ENCODE measurements around the gene EIF5AL1.
"Not testable (repeated sequence)": the region's sequence is repeated elsewhere in the genome, so short reads cannot be mapped to it uniquely, and the experiment has no call there.

The EIF5AL1 gene

DNA sequence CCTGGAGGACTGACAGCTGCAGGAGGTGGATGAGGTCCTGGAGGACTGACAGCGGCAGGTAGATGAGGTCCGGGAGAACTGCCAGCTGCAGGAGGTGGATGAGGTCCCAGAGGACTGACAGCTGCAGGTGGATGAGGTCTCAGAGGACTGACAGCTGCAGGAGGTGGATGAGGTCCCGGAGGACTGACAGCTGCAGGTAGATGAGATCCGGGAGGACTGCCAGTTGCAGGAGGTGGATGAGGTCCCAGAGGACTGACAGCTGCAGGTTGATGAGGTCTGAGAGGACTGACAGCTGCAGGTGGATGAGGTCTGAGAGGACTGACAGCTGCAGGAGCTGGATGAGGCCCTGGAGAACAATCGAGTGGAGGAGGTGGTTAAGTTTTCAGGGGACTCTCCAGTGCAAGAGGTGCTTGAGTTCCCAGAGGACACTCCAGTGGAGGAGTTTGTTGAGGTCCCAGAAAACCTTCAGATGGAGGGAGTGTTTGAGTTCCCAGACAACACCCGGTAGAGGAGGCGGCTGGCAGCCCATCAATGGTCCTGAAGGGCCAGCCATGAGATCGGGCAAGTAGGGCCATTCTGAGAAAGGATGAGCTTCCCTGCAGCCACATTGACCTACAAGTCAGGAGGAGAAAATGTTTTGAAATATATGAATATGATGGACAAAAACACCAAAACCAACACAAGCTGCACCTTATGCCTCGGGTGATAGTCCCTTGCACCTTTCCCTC lies 4.7 kb upstream of the EIF5AL1 start:
- Histone ChIP-seq H3K4me1 (ENCODE audit: control insufficient read depth in 5 of 5, insufficient read depth in 5 of 5, low read length in 5 of 5) (peaks cover 0 to 2% (median 0%) of the 10 kb centered on the region in 5 donors), H3K27ac (ENCODE audit: low read depth, low read length) (no peak overlapping the region), H3K4me3 (ENCODE audit: low read depth in 1 of 5, low read length in 5 of 5) (no peak overlapping the region), H3K27me3 (ENCODE audit: control insufficient read depth in 5 of 5, insufficient read depth in 4 of 5, low read length in 5 of 5) (peaks cover 0 to 7% (median 4%) of the 10 kb centered on the region in 5 donors), H3K9me3 (ENCODE audit: control insufficient read depth in 5 of 5, low read length in 5 of 5) (no peaks in the 10 kb centered on the region), H3K9ac (ENCODE audit: low read length in 5 of 5) (no peak overlapping the region), H3K36me3 (ENCODE audit: control insufficient read depth in 5 of 5, insufficient read depth in 5 of 5, low read length in 5 of 5) (no peaks in the 10 kb centered on the region)

GRCh38 chr10:79508245-79508644 lies 4.1 kb upstream of the EIF5AL1 start:
- not testable (repeated sequence) for H3K36me3 ChIP-seq (ENCODE audit: control insufficient read depth in 5 of 5, insufficient read depth in 5 of 5, low read length in 5 of 5); H3K27me3 ChIP-seq (ENCODE audit: control insufficient read depth in 5 of 5, insufficient read depth in 4 of 5, low read length in 5 of 5); H3K9me3 ChIP-seq (ENCODE audit: control insufficient read depth in 5 of 5, low read length in 5 of 5); H3K27ac ChIP-seq (ENCODE audit: low read depth, low read length); H3K9ac ChIP-seq (ENCODE audit: low read length in 5 of 5); H3K4me3 ChIP-seq (ENCODE audit: low read depth in 1 of 5, low read length in 5 of 5); H3K4me1 ChIP-seq (ENCODE audit: control insufficient read depth in 5 of 5, insufficient read depth in 5 of 5, low read length in 5 of 5)

- not testable (repeated sequence) for H3K9ac ChIP-seq (ENCODE audit: low read length in 5 of 5); H3K4me1 ChIP-seq (ENCODE audit: control insufficient read depth in 5 of 5, insufficient read depth in 5 of 5, low read length in 5 of 5); H3K9me3 ChIP-seq (ENCODE audit: control insufficient read depth in 5 of 5, low read length in 5 of 5); H3K27ac ChIP-seq (ENCODE audit: low read depth, low read length); H3K36me3 ChIP-seq (ENCODE audit: control insufficient read depth in 5 of 5, insufficient read depth in 5 of 5, low read length in 5 of 5); H3K27me3 ChIP-seq (ENCODE audit: control insufficient read depth in 5 of 5, insufficient read depth in 4 of 5, low read length in 5 of 5); H3K4me3 ChIP-seq (ENCODE audit: low read depth in 1 of 5, low read length in 5 of 5)
These were observed 2.9 kb upstream of the EIF5AL1 start for GRCh38 chr10:79509306-79509933.

DNA sequence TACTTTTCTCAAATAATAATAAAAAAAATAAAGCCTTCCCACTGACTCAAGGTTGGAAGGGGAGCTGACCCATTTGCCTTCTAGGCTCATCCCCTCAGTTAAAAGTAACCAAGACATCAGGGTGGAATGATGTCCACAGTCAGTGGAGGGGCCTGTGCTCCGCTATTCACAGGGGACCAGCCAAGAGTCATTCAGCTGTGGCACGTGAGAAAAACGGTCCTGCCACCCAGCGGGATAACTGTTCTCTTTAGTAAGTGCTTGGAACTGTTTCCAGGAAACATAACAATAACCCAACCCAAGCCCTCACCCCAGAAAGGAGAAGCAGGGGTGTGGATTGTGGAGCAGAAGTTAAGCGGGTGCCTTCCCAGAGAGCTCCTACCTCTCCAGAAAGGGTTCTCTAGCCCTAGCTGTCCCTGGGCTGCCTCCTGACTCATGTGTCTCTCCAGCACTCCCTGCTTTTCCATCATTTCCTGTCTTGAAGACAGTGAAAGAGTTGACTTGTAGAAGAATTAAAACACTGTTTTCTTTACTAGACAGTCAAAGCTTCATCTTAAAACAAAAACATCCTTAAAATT lies 2.3 kb upstream of the EIF5AL1 start:
- not testable (repeated sequence) for H3K9ac ChIP-seq (ENCODE audit: low read length in 5 of 5); H3K27ac ChIP-seq (ENCODE audit: low read depth, low read length)

DNA sequence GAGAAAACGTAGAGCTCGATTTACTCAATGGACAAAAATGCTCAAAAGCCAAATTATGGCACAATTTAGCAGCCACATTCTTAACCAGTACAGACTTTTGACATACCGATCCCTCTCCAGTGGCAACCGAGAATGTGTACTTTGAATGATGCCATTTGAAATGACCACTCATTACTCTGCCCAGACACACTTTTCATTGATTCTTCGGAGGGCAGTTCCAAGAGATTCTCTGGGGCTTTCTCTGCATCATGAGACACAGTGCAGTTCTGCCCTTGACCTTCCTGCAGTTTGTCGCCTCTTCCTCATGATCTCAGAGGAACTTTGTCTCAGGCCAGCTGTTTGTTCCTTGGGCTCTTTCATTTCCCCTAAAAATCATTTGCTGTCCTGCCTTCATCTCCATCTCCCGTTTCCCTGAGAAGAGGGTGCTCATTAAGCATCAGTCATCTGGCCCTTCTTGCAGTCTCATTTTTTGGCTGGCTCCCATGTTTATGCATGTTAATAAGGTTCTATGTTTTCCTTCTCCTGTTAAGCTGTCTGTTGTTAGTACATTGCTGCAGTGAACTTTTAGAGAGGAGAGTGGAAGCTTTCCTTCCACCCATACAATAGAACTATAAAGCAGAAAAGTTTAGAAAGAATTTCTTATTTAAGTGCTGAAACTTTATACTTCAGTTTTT lies 4.3 kb downstream of the EIF5AL1 start:
- not testable (repeated sequence) for H3K36me3 ChIP-seq (ENCODE audit: control insufficient read depth in 5 of 5, insufficient read depth in 5 of 5, low read length in 5 of 5); H3K4me3 ChIP-seq (ENCODE audit: low read depth in 1 of 5, low read length in 5 of 5); H3K27ac ChIP-seq (ENCODE audit: low read depth, low read length); H3K4me1 ChIP-seq (ENCODE audit: control insufficient read depth in 5 of 5, insufficient read depth in 5 of 5, low read length in 5 of 5); H3K9ac ChIP-seq (ENCODE audit: low read length in 5 of 5); H3K9me3 ChIP-seq (ENCODE audit: control insufficient read depth in 5 of 5, low read length in 5 of 5); H3K27me3 ChIP-seq (ENCODE audit: control insufficient read depth in 5 of 5, insufficient read depth in 4 of 5, low read length in 5 of 5)

More for the DNA sequence above, 2.3 kb upstream of the EIF5AL1 start:
- not testable (repeated sequence) for H3K27me3 ChIP-seq (ENCODE audit: control insufficient read depth in 5 of 5, insufficient read depth in 4 of 5, low read length in 5 of 5); H3K9me3 ChIP-seq (ENCODE audit: control insufficient read depth in 5 of 5, low read length in 5 of 5); H3K36me3 ChIP-seq (ENCODE audit: control insufficient read depth in 5 of 5, insufficient read depth in 5 of 5, low read length in 5 of 5); H3K4me1 ChIP-seq (ENCODE audit: control insufficient read depth in 5 of 5, insufficient read depth in 5 of 5, low read length in 5 of 5); H3K4me3 ChIP-seq (ENCODE audit: low read depth in 1 of 5, low read length in 5 of 5)

- H3K9ac ChIP-seq (ENCODE audit: low read length in 5 of 5); H3K27me3 ChIP-seq (ENCODE audit: control insufficient read depth in 5 of 5, insufficient read depth in 4 of 5, low read length in 5 of 5); H3K9me3 ChIP-seq (ENCODE audit: control insufficient read depth in 5 of 5, low read length in 5 of 5); H3K4me1 ChIP-seq (ENCODE audit: control insufficient read depth in 5 of 5, insufficient read depth in 5 of 5, low read length in 5 of 5); H3K36me3 ChIP-seq (ENCODE audit: control insufficient read depth in 5 of 5, insufficient read depth in 5 of 5, low read length in 5 of 5); H3K27ac ChIP-seq (ENCODE audit: low read depth, low read length); H3K4me3 ChIP-seq (ENCODE audit: low read depth in 1 of 5, low read length in 5 of 5): not testable (repeated sequence)
These were observed 5.2 kb downstream of the EIF5AL1 start for GRCh38 chr10:79517567-79517966.

DNA sequence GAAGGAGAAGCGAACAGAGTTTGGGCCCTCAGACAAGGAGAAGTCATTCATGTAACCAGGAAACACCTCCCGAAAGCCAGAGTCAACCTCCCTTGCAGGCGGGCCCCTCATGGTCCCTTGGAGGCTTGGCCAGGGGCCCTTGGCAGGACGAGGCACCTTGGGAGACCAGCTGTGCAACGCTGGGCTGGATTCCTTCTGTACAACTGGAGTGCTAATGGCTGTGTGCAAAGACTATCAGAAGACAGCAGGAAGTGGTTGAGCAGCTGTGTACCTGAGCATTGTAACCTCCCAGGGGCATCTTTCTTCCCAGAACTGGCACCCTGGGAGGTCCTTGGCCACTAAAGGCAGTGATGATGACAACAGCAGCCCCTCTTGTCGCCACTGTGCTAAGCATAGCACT lies 9.4 kb downstream of the EIF5AL1 start:
- H3K36me3 ChIP-seq (ENCODE audit: control insufficient read depth in 5 of 5, insufficient read depth in 5 of 5, low read length in 5 of 5); H3K4me3 ChIP-seq (ENCODE audit: low read depth in 1 of 5, low read length in 5 of 5); H3K9me3 ChIP-seq (ENCODE audit: control insufficient read depth in 5 of 5, low read length in 5 of 5); H3K27ac ChIP-seq (ENCODE audit: low read depth, low read length); H3K9ac ChIP-seq (ENCODE audit: low read length in 5 of 5); H3K27me3 ChIP-seq (ENCODE audit: control insufficient read depth in 5 of 5, insufficient read depth in 4 of 5, low read length in 5 of 5); H3K4me1 ChIP-seq (ENCODE audit: control insufficient read depth in 5 of 5, insufficient read depth in 5 of 5, low read length in 5 of 5): not testable (repeated sequence)

GRCh38 chr10:79522464-79522863 lies 10.1 kb downstream of the EIF5AL1 start:
- H3K9me3 ChIP-seq (ENCODE audit: control insufficient read depth in 5 of 5, low read length in 5 of 5); H3K27me3 ChIP-seq (ENCODE audit: control insufficient read depth in 5 of 5, insufficient read depth in 4 of 5, low read length in 5 of 5); H3K4me3 ChIP-seq (ENCODE audit: low read depth in 1 of 5, low read length in 5 of 5); H3K36me3 ChIP-seq (ENCODE audit: control insufficient read depth in 5 of 5, insufficient read depth in 5 of 5, low read length in 5 of 5); H3K9ac ChIP-seq (ENCODE audit: low read length in 5 of 5); H3K27ac ChIP-seq (ENCODE audit: low read depth, low read length); H3K4me1 ChIP-seq (ENCODE audit: control insufficient read depth in 5 of 5, insufficient read depth in 5 of 5, low read length in 5 of 5): not testable (repeated sequence)

DNA sequence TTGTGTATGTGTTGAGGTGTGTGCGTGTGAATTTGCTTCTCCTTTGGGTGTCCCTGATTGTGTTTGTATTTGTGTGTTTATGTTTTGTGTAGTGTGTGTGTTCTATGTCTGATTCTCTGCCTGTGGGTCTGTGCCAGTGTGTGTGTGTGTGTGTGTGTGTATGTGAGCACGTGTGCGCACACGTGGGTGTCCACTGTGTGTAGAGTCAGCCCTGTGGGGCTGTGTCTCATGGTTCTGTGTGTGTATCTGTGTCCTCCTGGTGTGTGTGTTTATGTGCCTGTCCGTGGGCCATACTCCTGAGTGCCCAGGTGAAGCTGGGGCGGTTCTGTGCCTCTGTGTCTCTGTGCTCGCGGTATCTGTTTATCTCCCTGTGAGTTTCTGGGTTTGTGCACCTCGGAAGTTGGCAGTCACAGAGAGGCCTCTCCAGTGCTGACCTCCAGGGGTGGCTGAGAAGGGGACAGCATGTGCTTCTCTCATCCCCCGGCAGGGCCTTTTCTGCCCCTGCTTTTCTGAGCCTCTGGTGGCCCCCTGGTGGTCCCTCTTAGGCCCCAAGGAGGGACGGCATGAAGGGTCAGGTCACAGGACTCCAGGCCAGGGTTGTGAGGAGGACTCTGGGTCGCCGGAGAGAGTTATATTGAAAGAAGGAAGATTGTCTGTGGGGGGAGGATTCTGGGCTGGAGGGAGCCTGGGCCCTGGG lies 11.0 kb downstream of the EIF5AL1 start:
- H3K36me3 ChIP-seq (ENCODE audit: control insufficient read depth in 5 of 5, insufficient read depth in 5 of 5, low read length in 5 of 5); H3K4me3 ChIP-seq (ENCODE audit: low read depth in 1 of 5, low read length in 5 of 5); H3K27me3 ChIP-seq (ENCODE audit: control insufficient read depth in 5 of 5, insufficient read depth in 4 of 5, low read length in 5 of 5); H3K4me1 ChIP-seq (ENCODE audit: control insufficient read depth in 5 of 5, insufficient read depth in 5 of 5, low read length in 5 of 5); H3K27ac ChIP-seq (ENCODE audit: low read depth, low read length); H3K9me3 ChIP-seq (ENCODE audit: control insufficient read depth in 5 of 5, low read length in 5 of 5); H3K9ac ChIP-seq (ENCODE audit: low read length in 5 of 5): not testable (repeated sequence)
